ENCODE results near the gene LMAN2L.

LMAN2L gene

GRCh38 chr2:96683972-96684820 is 55.7 kb downstream of the LMAN2L start:
- DNase-seq (ENCODE audit: low spot score), result no peak
- H3K4me3 ChIP-seq, result no peak overlapping the region
- no peak overlapping the region for H3K27ac ChIP-seq
- TF ChIP-seq CTCF (IDR thresholded peaks at IDR 0.05), result no peak

GRCh38 chr2:96683307-96683706 is 56.6 kb downstream of the LMAN2L start:
- TF ChIP-seq CTCF (IDR thresholded peaks at IDR 0.05), result no peak
- no peak for DNase-seq (ENCODE audit: low spot score)
- no peak overlapping the region for H3K4me3 ChIP-seq
- no peak overlapping the region for H3K27ac ChIP-seq

- H3K27ac ChIP-seq, result no peak overlapping the region
- TF ChIP-seq CTCF (IDR thresholded peaks at IDR 0.05), result no peak
Observed at GRCh38 chr2:96681540-96681939, 58.3 kb downstream of the LMAN2L start.

GRCh38 chr2:96680561-96681141 is 59.2 kb downstream of the LMAN2L start:
- no peak for TF ChIP-seq CTCF (IDR thresholded peaks at IDR 0.05)
- Histone ChIP-seq H3K27ac (peak overlapping the region in 1 of 2 donors; percentile 33), H3K4me3 (no peak overlapping the region)
- no peak for DNase-seq (ENCODE audit: low spot score)

More at GRCh38 chr2:96681540-96681939, 58.3 kb downstream of the LMAN2L start:
- DNase-seq (ENCODE audit: low spot score), result no peak
- no peak overlapping the region for H3K4me3 ChIP-seq

GRCh38 chr2:96679848-96680247 is 60.0 kb downstream of the LMAN2L start:
- TF ChIP-seq CTCF (IDR thresholded peaks at IDR 0.05), result no peak
- DNase-seq (ENCODE audit: low spot score), result no peak
- Histone ChIP-seq H3K4me3 (peak overlapping the region; percentile 21), H3K27ac (peak overlapping the region in 1 of 2 donors; percentile 33)

- no peak for DNase-seq (ENCODE audit: low spot score)
- Histone ChIP-seq H3K4me3 (no peak overlapping the region), H3K27ac (no peak overlapping the region)
- TF ChIP-seq CTCF (IDR thresholded peaks at IDR 0.05), result no peak
Observed at GRCh38 chr2:96669539-96670215, 70.2 kb downstream of the LMAN2L start.

All from coronary artery (tissue), 2 donors.